AG04449 (cell line): Measurements from ENCODE around the gene AHSG.

ENCODE experiments used
- CTCF ChIA-PET: fragments of 350-600 bp; formaldehyde crosslinking; extraction: SDS; loops from one replicate; lab custom pipeline; 2021; ENCODE audit warnings: antibody characterized with exemption; lab: Yijun Ruan, JAX
- POLR2A ChIA-PET: fragments of 400-600, 350-600 bp; formaldehyde crosslinking; extraction: SDS; loops from one replicate; lab custom pipeline; 2020; ENCODE audit warnings: antibody characterized with exemption, inconsistent platforms; lab: Yijun Ruan, JAX
- DNase-seq: peaks from one replicate; pipeline ENCODE4 v3.0.0-alpha.2; 2010; ENCODE audit warnings: low read depth, low spot score
- H3K4me3 ChIP-seq: 2 replicates; pipeline ENCODE4 v1.5.1; 2011; ENCODE audit warnings: low read depth, mild to moderate bottlenecking, control low read depth, low read length
- TF ChIP-seq, protein P1 (sequence below): IDR thresholded peaks from one replicate; pipeline ENCODE4 v1.5.1; 2011; ENCODE audit warnings: mild to moderate bottlenecking, moderate library complexity, low read length, control low read depth, inconsistent platforms; ENCODE audit not compliant: insufficient read depth; ENCODE audit errors: missing control alignments

AHSG gene

GRCh38 chr3:186600896-186601295, 12.0 kb upstream of the AHSG start:
- TF ChIP-seq, protein P1, sequence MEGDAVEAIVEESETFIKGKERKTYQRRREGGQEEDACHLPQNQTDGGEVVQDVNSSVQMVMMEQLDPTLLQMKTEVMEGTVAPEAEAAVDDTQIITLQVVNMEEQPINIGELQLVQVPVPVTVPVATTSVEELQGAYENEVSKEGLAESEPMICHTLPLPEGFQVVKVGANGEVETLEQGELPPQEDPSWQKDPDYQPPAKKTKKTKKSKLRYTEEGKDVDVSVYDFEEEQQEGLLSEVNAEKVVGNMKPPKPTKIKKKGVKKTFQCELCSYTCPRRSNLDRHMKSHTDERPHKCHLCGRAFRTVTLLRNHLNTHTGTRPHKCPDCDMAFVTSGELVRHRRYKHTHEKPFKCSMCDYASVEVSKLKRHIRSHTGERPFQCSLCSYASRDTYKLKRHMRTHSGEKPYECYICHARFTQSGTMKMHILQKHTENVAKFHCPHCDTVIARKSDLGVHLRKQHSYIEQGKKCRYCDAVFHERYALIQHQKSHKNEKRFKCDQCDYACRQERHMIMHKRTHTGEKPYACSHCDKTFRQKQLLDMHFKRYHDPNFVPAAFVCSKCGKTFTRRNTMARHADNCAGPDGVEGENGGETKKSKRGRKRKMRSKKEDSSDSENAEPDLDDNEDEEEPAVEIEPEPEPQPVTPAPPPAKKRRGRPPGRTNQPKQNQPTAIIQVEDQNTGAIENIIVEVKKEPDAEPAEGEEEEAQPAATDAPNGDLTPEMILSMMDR, result no peak
- POLR2A ChIA-PET, result no interaction called here
- DNase-seq, result no peak
- no peak overlapping the region for H3K4me3 ChIP-seq
- CTCF ChIA-PET, result interaction anchor here (10.4 kb wide), 1 partner anchor 13 kb away, joined by 193 read pairs; the partner anchor contains the start of gene AHSG

DNA sequence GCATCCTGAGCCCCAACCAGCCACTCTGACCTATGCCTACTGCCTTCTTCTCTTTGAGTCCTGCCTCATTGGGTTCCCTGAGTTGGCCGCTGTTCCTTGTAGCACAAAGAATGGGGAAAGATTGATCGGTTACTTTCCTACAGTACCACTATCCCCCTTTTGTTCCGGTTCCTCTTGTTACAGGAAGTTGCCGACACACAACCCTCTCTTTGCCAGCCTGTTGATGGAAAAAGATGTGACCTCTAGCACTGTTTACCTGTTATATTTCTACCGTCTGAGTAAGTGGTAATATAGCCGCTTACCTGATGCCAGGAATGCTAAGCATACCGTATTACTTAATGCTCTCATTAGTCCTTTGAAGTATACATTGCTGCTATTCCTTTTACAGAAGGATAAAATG, 9.7 kb upstream of the AHSG start:
- ChIA-PET CTCF (interaction anchor here (1.2 to 10.4 kb wide), 3 partner anchors 10 to 12 kb away, joined by 3 to 193 read pairs (median 4); partner anchors contain the start of gene AHSG), POLR2A (no interaction called here)
- DNase-seq, result no peak
- H3K4me3 ChIP-seq, result no peak overlapping the region
- TF ChIP-seq, protein P1, result no peak

DNA sequence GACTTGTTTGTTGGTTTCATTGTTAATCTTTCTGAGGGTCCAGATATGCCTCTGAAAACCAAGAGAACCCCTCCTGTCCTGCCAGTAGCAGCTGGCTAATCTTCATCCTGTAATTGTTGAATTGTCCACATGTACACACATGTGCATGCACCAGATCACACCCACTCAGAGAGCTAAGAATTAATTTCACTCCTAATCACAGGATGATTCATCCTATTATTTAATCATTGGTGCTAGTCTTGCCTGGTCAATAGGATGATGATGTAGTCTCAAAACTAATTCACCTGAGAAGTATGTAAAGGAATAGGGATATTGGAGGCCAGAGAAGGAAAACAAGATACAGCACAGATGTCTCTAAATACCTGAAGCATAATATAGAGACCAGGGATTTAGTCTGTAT, 7.8 kb upstream of the AHSG start:
- POLR2A ChIA-PET, result no interaction called here
- TF ChIP-seq, protein P1, result no peak
- CTCF ChIA-PET, result interaction anchor here (1.2 to 10.4 kb wide), 3 partner anchors 8 to 14 kb away, joined by 4 to 193 read pairs (median 5); partner anchors contain the start of gene AHSG
- no peak for DNase-seq
- H3K4me3 ChIP-seq, result no peak overlapping the region

GRCh38 chr3:186605561-186606545, 7.0 kb upstream of the AHSG start:
- TF ChIP-seq, protein P1, result no peak
- ChIA-PET POLR2A (no interaction called here), CTCF (interaction anchor here (1.2 to 10.4 kb wide), 3 partner anchors 8 to 15 kb away, joined by 4 to 193 read pairs (median 5); partner anchors contain the start of gene AHSG)
- no peak for DNase-seq
- no peak overlapping the region for H3K4me3 ChIP-seq

- ChIA-PET POLR2A (no interaction called here), CTCF (interaction anchor here (0.6 to 2.0 kb wide), 6 partner anchors 9 to 632 kb away, joined by 3 to 19 read pairs (median 3); partner anchors contain the start of gene TBCCD1)
- TF ChIP-seq, protein P1, result no peak
- H3K4me3 ChIP-seq, result no peak overlapping the region
- no peak for DNase-seq
Measured at GRCh38 chr3:186608624-186609215, 4.1 kb upstream of the AHSG start.
